ENCODE measurements around the gene TMX4.

- no peak for TF ChIP-seq CTCF (conservative IDR thresholded peaks at IDR 0.05; ENCODE audit: low read depth, low read length)
- no peak for TF ChIP-seq EZH2 (IDR thresholded peaks at IDR 0.05; ENCODE audit: borderline replicate concordance, low read depth, low read length, poor library complexity, severe bottlenecking)
Observed at GRCh38 chr20:7975851-7976414, 43.6 kb downstream of the TMX4 start.

Data from A673 (cell line).